Hair follicular keratinocyte (primary cell): ENCODE measurements around the gene CEP350. TPM values are rescaled to one million over a fixed set of nuclear protein-coding genes. Genes with fewer than 3 reads are reported as not detected.

Experiments
- total RNA-seq: library from RNA; depleted of rRNA; stranded (reverse); fragments of >200 nt; gene quantifications from 2 replicates; pipeline ENCODE4 v1.2.3, GENCODE V29; 2015

The CEP350 gene
- total RNA-seq, result 19.0 and 20.2 TPM in 2 replicates

DNA sequence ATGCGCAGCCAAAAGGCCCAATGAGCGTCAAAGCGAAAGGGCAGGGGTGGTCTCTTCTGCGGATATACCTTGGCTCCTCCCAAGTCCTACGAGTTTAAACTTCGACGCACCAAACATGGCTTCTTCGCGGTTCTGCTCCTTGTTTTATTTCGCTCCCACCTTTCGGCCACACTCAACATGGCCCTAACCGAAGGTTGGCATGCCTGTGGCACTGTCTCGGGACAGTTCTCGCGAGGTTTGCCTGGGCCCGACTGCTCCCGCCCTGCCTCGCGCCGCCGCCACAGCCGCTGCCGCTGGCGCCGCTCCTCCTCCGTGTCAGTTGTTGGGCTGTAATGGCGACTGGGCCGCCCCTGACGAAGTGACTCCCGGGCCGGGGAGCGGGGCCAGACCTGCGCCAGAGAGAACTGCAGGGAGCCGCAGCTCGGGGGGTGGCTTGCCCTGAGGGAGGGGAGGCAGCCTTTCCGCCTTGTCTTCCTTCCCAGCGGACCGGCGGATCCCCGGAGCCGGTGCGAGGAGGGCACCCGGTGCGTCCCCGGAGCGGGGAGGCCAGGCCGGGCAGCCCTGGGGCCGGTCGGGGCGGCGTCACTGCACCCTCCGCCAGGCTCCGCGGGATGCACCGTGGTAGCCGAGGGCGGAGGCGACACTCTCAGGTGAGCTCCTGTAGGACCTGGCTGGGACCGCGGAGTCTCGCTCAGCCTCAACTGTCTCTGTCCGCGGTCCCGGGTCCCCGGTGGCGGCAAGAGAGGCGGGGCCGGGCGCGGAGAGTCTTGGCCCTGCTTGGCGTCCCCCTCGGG lies at the start of gene CEP350:
CEP350 (plus strand) TSS at position 318 of the 794 bp plus-strand sequence. CDS start 31,372 bp downstream, outside the sequence.

GRCh38 chr1:180154325-180155181 lies 199.9 kb downstream of the CEP350 start, which contains the start of gene QSOX1:
QSOX1 (plus strand) TSS chr1:180154869; CDS start chr1:180154908, 39 bp downstream.

Other genes starting within 250 kb of the CEP350 start
- not detected in 2 replicates for gene FAM163A, start 211.5 kb upstream of the CEP350 start, total RNA-seq
- gene TOR1AIP2, start 77.0 kb upstream of the CEP350 start, total RNA-seq, result 42.2 and 45.9 TPM in 2 replicates
- 33.2 and 43.0 TPM in 2 replicates for gene TOR1AIP1, start 72.5 kb upstream of the CEP350 start, total RNA-seq
- gene QSOX1, start 200.1 kb downstream of the CEP350 start, total RNA-seq, result 88.4 and 102 TPM in 2 replicates